Measurements from ENCODE around the gene TOP2B. TPM values are rescaled to one million over a fixed set of nuclear protein-coding genes. Genes with fewer than 3 reads are reported as not detected.

Gene TOP2B
- polyA plus RNA-seq, 1 experiment = 13.6 TPM

DNA sequence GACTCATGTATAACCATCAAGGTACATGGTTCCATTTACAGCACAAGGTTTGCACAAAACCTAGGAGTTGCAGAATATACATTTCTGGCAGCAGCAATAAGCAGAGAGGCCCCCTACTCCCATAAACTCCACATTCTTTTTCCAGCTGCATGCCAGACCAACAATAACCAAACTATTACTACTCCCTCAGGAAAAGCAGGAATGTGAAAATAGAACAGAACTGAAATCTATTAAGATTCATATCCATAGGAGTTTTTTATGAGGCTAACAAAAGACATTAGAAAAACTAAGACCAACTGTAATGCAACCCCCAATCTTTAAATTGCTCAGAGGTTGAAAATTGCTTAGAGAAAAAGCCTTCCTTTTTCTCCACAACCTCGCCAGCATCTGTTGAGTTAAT, 27.6 kb upstream of the TOP2B start:
- Histone ChIP-seq H3K36me3 (ENCODE audit: control insufficient read depth, insufficient read depth, low read length) (no peaks in the 10 kb centered on the region), H3K27me3 (ENCODE audit: control insufficient read depth, insufficient read depth, low read length) (no peaks in the 10 kb centered on the region), H3K4me3 (ENCODE audit: low read depth, low read length) (no peak overlapping the region)
- DNase-seq (ENCODE audit: low read depth) = no peak
- TF ChIP-seq, protein P1, sequence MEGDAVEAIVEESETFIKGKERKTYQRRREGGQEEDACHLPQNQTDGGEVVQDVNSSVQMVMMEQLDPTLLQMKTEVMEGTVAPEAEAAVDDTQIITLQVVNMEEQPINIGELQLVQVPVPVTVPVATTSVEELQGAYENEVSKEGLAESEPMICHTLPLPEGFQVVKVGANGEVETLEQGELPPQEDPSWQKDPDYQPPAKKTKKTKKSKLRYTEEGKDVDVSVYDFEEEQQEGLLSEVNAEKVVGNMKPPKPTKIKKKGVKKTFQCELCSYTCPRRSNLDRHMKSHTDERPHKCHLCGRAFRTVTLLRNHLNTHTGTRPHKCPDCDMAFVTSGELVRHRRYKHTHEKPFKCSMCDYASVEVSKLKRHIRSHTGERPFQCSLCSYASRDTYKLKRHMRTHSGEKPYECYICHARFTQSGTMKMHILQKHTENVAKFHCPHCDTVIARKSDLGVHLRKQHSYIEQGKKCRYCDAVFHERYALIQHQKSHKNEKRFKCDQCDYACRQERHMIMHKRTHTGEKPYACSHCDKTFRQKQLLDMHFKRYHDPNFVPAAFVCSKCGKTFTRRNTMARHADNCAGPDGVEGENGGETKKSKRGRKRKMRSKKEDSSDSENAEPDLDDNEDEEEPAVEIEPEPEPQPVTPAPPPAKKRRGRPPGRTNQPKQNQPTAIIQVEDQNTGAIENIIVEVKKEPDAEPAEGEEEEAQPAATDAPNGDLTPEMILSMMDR (IDR thresholded peaks at IDR 0.05; ENCODE audit: insufficient read depth, low read depth, low read length) = no peak
- ChIA-PET POLR2A (no interaction called here), CTCF (no interaction called here)

DNA sequence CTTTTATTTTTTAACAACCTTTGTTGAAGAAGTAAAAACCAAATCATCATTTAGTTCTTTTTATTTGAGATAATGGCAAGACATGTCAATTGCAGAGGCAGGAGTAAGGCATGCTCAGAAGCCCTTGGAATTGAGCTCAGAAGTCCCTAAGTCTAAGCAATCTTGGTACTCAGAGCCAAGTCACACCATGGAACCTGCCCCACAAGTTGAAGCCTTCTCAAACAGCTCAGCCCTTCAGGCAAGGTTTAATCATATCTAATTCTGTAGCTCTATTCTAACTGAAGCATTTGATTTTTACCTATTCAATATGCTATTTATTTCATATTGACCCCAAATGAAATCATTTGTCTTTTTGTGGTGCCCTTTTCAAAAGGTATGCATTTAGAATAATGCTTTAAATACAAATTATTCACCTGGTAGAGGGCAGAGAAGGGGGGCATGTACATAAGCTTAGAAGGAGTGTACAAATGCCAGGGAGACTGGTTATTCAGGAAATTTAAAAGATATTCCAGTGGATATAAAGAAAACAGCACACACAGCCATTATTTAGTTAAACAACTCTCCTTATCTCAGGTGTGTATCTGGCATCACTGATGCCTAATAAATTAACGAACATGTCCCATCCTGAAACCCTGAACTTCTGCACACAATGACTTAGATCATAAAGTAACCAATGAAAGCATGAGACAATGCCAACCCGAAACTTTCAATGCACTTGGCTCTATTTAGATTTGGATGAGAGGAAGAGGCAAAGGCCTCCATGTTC, 26.2 kb upstream of the TOP2B start:
- ChIA-PET POLR2A (no interaction called here), CTCF (no interaction called here)
- no peaks in the 10 kb centered on the region for H3K27me3 ChIP-seq (ENCODE audit: control insufficient read depth, insufficient read depth, low read length)
- no peaks in the 10 kb centered on the region for H3K36me3 ChIP-seq (ENCODE audit: control insufficient read depth, insufficient read depth, low read length)
- DNase-seq (ENCODE audit: low read depth) = no peak
- H3K4me3 ChIP-seq (ENCODE audit: low read depth, low read length) = no peak overlapping the region
- TF ChIP-seq, protein P1 (IDR thresholded peaks at IDR 0.05; ENCODE audit: insufficient read depth, low read depth, low read length) = no peak

GRCh38 chr3:25689226-25689625, 24.5 kb upstream of the TOP2B start:
- TF ChIP-seq, protein P1 (IDR thresholded peaks at IDR 0.05; ENCODE audit: insufficient read depth, low read depth, low read length) = no peak
- Histone ChIP-seq H3K4me3 (ENCODE audit: low read depth, low read length) (no peak overlapping the region), H3K36me3 (ENCODE audit: control insufficient read depth, insufficient read depth, low read length) (no peaks in the 10 kb centered on the region), H3K27me3 (ENCODE audit: control insufficient read depth, insufficient read depth, low read length) (no peaks in the 10 kb centered on the region)
- POLR2A ChIA-PET = no interaction called here
- CTCF ChIA-PET = interaction anchor here (0.6 to 1.5 kb wide), 4 partner anchors 22 to 57 kb away, joined by 3 to 6 read pairs (median 5); no protein-coding TSS in a partner anchor
- DNase-seq (ENCODE audit: low read depth) = no peak

DNA sequence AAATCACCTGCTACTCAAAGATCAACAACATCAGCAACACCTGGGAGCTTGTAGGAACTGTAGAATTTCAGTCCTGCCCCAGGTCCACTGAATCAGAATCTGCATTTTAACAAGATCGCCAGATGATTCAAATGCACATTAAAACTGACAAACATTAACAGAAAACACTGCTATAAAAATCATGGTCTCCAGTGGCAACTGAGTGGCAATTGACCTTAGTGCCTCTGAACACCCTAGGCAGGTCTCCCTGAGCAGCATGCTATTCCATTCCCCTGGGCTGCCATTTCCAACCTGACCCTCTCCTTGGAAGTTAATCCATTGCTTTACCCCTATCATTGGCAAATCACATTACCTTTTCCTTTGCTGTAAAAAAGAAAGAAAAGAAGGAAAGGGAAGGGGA, 23.0 kb upstream of the TOP2B start:
- CTCF ChIA-PET = no interaction called here
- no peak for DNase-seq (ENCODE audit: low read depth)
- H3K4me3 ChIP-seq (ENCODE audit: low read depth, low read length) = no peak overlapping the region
- POLR2A ChIA-PET = no interaction called here
- no peaks in the 10 kb centered on the region for H3K36me3 ChIP-seq (ENCODE audit: control insufficient read depth, insufficient read depth, low read length)
- TF ChIP-seq, protein P1 (IDR thresholded peaks at IDR 0.05; ENCODE audit: insufficient read depth, low read depth, low read length) = no peak
- H3K27me3 ChIP-seq (ENCODE audit: control insufficient read depth, insufficient read depth, low read length) = no peaks in the 10 kb centered on the region

DNA sequence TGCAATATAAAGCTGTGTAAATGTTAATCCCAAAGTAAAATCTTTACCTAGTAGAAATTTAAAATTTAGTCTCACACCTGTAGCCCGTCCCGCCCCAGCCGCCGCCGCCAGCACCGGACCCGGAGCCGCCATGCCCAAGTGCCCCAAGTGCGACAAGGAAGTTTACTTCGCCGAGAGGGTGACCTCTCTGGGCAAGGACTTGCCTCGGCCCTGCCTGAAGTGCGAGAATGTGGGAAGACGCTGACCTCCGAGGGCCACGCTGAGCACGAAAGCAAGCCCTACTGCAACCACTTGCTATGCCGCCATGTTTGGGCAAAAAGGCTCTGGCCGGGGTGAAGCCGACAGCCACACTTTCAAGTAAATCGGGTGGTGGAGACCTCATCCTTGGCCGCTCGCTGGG, 22.1 kb upstream of the TOP2B start:
- TF ChIP-seq, protein P1 (IDR thresholded peaks at IDR 0.05; ENCODE audit: insufficient read depth, low read depth, low read length) = no peak
- DNase-seq (ENCODE audit: low read depth) = no peak
- POLR2A ChIA-PET = no interaction called here
- CTCF ChIA-PET = no interaction called here
- no peaks in the 10 kb centered on the region for H3K36me3 ChIP-seq (ENCODE audit: control insufficient read depth, insufficient read depth, low read length)
- H3K4me3 ChIP-seq (ENCODE audit: low read depth, low read length) = no peak overlapping the region
- no peaks in the 10 kb centered on the region for H3K27me3 ChIP-seq (ENCODE audit: control insufficient read depth, insufficient read depth, low read length)
